Activated CD4-positive, alpha-beta T cell treated with anti-CD3 and anti-CD28 coated beads for 4 hours (primary cell): ENCODE results near the gene SLC35E1.

Experiments
- DNase-seq, 2 donors: peaks; one replicate each; pipeline ENCODE4 v3.0.0-alpha.2; 2020

Gene SLC35E1

DNA sequence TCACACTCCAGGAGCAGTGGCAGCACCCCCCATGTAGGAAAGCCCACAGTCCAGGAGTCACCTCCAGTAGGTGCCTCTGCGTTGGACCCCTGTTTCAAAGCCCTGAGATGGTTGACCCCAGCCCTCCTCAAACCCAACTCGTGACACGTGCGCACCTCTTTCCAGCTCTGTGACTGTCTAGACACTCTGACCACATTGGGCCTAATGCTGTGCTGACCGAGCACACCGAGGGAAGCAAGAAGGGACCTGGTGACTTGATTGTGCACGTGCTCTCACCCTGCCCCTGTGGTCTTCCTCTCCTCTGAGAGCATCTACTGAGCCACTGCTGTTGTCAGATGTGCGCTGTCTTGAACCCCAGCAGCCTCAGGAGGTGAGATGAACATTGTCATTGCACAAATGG is 22.9 kb upstream of the SLC35E1 start:
- no peak for DNase-seq

DNA sequence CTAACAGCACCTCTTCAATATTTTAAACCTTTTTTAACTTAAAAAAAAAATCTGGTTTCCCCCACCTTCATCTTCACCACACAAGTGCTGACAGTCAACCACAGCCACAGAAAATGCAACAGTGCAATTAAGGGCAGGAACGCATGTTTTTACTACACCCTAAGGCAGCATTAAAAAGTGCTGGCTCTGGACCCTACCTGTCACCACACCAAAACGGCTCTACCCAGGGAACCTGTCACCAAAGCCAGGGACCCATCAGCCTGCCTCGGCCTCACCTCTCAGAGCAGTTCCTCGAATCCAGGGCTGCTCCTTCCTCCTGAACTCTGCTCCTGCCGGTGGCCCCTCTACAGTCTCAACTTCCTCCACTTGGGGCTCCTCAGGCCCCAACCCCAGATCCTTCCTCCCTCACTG is 22.5 kb upstream of the SLC35E1 start:
- DNase-seq: no peak

DNA sequence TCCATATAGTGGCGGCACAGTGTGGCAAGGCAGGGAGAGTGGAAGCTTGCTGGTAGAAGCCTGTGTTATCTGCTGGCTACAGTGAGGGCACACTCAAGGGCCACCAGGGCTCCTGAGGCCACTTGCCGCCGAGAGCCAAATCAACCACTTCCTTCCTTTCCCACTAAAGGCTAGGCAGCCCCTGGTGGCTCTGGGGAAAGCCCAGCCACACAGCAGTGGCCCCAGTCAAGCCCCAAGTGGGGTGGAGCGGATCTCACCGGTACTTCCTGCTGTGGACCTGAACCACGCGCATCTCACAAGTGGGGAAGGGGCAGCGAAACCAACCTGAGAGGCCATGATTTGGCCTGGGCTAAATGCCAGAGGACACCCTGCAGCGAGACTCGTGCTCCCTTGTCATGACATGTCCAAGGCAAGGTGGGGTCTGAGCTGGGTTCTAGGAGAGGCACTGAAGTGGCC is 21.9 kb upstream of the SLC35E1 start:
- DNase-seq: peak in 1 of 2 donors; percentile 20

DNA sequence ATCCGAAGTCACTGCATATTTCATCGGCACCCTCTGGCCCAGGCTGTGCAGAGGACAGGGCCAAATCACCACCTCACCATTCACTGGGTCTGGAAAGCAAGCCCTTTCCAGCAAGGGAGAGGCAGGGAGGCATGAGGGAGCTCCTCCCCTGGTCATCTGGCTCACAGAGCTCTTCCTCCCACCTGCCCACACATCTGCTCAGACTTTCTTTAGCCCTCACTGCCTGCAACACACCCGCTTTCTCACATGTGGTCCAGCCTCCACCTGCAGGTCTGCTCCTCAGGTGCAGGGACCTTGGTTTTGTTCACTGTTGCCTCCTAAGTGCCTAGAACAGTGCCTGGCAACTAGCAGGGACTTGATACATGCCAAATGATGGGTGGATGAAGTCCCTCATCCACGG is 21.0 kb upstream of the SLC35E1 start:
- DNase-seq: no peak

DNA sequence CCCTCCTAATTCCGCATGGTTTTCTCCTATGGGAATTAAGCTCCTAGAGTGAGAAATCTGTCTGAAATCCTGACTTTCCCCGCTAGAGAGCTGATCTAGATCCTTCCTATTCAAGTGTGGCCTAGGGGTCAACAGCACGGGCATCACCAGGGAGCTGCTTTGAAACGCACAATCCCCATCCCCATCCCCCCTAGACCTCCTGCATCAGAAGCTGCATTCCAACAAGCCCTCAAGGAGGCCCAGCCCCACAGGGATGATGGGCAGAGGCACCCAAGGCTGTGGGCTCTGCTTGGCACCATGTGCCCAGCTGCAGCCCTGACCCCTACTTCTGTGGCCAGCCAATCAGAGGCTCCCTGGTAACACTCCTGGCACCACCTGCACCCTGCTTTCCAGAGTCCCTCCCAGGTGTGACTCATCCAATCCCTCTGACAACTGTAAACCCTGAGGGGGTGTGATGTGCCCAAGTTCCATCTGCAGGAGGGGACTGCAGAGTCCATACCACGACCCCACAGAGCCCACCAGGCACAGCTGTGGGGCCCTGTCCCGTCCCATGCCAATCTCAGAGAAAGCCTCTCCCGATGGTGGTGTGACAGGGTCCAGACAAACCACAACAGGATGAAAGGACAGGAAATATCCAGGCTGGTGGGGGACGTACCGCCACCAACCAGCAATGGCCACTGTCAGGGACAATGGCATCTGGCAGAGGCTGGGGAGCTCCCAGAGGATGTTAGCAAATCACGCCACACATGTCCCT is 19.8 kb upstream of the SLC35E1 start:
- no peak for DNase-seq

DNA sequence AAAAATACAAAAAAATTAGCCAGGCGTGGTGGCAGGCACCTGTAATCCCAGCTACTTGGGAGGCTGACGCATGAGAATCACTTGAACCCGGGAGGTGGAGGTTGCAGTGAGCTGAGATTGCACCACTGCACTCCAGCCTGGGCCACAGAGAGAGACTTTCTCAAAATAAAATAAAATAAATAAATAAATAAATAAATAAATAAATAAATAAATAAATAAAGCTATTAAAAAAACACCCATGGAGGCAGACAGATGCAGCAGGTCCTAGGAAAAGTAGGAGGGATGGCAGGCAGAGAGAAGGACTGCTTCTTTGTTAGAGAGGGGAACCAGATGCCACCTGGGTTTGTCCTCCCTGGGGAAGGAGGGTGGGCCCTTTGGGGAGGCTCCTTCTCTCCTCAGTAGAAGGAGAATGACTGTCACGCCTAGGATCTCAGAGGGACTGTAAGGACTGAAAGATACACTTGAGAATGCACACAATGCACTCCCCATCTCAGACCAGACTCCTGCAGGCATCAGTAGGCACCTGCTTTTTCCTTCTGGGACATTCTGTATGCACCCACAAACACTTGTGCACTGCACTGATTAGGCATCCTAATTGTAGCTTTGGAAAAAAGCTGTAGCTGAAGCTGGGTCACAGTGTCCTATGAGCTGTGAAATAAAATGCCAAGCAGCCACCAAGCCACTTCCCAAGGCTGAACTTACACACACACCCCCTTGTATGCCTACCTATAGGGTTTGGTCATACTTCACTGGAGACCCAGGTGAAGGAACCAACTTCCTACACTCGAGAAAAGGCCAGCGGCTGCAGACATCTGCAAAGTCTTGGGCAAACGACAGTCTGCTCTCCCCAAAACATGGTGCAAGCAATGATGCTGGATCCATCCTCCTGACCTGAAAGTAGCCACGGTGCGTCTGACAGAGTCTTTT is 18.9 kb upstream of the SLC35E1 start:
- DNase-seq: no peak

DNA sequence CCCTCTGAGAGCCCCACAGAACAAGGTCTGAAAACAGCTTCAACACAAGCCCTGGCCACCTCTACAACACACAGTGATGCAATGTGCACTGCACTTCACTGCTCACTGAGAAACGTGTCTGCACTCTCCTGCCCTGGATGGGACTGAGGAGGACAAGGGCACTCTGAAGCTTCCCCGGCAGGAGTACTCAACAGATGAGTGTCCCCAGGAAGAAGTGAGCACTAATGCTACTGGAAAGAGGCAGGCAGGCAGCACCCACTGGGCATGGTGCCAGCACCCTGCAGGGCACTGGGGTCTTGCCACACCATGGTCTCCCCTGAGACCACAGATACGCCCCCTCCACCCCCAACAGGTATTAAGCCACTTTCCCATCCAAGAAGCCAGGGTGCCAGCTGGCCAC is 17.7 kb upstream of the SLC35E1 start:
- DNase-seq: no peak

DNA sequence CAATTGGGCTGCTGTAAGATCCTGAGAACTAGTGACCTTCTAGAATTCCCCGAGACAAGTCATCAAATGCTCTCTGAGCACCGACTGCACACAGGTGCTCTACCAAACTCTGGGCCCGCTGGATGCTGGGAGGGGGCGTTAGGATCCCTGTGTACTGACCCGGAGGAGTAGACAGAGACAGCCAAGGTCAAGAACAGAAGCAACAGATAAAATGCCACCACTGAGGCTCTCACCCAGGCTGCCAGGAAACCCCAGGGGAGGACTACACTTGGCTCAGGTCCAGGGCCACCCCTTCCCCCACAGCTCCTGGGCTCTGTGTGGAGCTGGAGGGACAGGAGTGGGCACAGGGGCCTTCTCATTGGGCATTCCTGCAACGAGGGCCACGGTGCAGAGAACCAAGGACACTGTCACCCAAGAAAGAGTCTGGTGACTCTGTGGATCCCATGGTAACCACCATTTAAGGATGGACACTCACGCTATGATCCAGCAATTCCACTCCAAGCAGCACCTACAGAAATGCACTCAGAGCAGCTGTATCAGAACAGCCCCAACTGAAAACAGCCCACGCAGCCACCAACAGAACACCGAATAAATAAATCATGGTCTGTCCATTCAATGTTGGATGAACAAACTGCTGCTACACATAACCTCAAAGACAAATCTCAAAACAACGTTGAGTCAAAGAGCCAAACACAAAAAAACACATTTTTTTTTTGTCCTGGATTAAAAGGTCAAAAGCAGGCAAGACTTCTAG is 16.8 kb upstream of the SLC35E1 start:
- no peak for DNase-seq

DNA sequence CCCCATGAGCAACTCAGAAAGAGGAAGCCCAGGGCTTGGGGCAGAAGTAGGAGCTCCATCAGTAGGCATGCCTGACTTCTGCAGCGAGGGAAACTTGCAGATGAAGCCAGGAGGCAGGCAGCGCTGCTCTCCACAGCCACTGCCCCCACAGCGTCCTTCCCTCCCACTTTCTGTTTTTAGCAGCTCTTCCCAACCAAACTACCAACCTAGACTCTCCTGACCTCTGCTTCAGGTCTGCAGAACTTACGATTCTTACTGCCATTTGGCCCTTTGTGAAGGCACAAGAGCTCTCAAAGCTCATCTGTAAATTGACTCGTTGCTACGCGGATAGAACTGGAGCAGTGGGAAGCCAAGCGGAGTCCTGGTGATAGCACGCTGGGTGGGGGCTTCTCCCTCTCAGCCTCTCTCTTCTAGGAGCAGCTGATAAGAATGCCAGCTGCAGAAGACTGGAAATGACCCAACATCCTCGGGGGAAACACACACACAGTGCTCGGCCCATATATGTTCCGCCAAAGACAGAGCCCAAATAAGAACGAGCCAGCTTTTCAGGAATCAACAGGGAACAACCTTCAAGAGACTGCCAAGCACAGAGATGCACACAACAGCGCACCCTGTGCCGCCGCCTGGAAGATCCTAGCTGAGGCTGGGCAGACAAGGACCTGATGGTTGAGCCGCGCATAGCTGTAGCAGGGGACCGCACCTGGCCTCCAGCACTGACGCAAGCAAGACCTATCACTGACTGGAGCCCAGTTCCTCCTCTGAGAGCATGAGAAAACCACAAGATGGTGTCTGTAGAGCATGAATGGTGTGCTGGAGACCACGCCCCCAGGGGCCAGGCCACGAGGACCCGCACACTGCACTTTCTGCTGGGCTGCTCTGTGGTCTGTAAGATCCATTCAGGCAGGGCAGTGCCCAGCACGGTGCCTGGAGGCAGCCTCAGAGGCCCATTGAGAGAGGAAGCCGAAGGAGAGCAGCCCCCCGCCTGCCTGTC is 15.9 kb upstream of the SLC35E1 start:
- peak; percentile 38 to 47 for DNase-seq

DNA sequence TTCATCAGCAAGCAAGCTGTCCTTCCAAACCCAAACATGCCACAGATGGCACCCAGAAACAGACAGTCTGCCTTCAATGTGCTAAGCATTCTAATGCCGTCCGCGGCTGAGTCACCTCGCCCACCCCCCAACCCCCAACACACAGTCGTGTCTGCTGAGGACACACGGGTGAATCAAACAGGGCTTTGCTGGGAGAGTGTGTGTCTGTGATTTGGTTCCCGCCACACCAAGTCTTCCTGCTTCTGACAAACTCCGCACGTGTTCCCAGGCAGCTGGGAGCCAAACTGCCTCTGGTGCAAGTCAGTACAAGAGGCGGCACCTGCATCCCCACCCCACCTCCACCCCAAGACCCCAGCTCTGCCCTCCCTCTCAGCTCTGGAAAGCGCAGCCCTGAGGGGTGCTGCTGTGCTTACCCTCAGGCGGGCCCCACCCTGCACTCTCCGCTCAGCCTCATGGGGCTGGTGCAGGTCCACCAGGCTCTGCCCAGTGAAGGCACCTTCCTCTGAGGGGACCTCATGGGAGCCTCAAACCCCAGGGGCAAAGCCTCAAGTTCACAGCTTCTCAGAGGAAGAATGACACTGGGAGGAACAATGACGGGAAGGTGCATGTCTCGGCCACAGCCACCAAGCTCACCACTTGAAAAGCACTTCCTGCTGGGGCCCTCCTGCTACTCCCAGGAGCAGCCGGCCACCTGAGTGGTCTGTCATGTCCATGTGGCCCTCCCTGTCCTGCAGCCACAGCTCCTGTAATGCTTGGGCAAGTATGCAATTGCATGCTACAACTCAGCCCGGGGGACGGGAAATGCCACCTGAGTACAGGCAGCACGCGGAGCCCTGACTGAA is 15.0 kb upstream of the SLC35E1 start:
- peak; percentile 70 to 75 for DNase-seq

DNA sequence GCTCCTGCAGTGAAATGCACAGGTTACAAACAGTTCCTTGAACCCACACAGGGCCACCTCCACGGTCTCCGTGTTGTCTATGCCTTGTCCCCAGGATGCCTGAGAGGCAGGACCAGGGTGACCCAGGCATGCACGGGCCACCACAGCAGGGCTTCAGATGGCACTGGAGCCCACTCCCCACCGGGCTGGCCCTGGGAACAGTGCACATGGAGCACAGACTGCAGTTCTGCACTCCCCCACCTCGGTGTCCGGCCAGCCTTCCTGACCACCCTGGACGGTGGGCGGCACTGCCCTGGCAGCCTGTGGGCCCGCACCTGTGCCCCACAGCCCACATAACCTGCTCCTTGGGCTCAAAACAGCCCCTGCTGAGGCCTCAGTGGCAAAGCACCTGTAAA is 14.3 kb upstream of the SLC35E1 start:
- no peak for DNase-seq

DNA sequence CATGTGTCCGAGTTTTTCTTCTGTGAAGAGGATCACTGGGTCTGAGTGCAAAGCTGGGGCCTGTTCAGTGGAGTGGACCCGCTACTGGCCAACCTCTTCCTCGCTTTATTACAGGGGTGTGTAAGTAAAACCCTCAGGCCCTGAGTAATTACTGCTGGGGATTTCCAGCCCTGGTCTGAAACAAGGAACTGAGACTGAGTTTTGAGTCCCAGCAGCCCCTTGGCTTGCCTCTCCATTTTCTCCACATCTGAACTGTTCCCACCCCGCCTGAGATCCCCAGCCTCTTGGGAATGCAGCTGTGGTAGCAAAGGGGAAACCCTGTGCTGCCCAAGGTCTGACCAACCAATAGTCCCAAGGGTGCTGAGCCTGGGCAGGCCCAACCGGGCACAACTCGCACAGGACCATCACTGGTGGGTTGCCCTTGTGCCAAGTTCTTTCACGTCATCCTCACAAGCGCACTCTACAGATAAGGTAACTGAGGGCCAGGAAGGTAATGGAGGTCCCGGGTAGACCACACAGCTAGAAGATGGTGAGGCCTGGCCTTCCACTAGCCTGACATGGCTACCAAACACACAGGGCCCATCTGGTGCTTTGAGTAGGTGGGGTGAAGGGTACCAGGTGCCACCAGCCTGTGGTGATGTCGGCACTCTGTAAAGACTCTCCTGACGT is 13.7 kb upstream of the SLC35E1 start:
- peak in 1 of 2 donors; percentile 16 for DNase-seq

DNA sequence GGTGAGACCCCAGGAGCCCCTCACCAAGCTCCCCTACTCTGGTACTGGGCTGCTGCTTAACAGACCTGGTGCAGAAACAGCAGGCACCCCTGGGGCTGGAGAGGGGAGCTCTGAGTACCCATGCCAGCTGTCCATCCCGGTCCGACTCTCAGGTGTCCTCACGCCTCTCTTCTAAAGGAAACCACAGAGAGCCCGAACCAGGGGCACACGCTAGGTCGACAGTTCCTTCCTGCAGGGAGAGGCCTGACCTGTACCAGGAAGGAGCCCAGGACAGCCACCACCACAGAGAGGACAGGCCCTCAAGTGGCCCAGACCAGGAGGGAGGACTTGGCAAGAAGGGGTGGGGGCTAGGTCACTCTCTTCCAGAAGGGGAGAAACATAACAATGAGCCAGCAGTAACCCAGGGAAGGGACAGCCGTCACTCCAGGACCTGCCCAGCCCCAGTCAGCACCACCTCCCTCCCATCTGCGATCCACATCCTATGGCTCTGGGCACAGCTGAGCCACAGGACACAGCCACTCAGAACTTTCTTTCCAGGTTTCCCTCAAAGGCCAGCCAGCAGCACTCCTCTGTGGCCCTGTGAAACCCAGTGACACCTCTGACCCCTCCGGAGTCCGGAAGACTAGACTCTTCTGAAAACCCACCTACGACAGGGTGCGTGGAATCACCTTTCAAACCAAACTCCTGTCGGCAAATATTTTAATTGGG is 13.0 kb upstream of the SLC35E1 start:
- DNase-seq: no peak

DNA sequence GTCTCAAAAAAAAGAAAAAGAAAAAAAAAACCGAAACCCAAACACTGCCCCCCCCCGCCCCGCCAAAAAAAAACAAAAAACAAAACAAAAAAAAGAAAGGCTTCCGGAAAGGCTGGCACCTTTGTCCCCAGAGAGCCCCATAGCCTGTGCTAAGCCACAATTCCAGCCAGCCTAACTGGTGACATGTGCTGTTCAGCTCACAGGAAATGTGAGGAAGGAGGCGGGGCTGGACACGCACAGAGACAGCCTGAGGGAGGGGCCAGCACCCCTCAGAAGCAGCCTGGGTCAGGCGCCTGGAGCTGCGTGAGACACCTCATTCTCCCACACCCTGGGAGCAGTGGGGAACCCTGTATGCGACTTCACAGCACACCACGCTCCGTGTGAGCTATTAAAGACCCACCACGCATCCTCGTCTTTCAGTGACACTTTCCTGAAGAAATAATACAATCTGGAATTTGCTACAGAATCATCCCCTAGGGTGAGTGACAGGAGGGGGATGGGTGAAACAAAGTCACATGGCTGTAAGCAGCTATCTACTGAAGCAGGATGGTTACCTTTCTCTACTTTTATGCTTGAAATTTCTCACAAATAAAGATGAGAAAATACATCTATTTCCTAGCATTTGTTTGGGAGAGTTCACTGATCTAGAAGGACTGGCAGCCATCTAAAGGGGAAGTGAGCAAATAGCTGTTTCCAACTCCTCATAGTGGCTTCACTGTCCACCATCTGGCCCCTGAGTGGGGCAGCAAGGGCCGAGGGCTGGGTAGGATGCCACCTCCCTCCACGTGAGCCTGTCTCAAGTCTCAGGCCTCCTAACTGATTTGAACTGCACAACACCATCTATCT is 12.3 kb upstream of the SLC35E1 start:
- peak; percentile 86 to 88 for DNase-seq

DNA sequence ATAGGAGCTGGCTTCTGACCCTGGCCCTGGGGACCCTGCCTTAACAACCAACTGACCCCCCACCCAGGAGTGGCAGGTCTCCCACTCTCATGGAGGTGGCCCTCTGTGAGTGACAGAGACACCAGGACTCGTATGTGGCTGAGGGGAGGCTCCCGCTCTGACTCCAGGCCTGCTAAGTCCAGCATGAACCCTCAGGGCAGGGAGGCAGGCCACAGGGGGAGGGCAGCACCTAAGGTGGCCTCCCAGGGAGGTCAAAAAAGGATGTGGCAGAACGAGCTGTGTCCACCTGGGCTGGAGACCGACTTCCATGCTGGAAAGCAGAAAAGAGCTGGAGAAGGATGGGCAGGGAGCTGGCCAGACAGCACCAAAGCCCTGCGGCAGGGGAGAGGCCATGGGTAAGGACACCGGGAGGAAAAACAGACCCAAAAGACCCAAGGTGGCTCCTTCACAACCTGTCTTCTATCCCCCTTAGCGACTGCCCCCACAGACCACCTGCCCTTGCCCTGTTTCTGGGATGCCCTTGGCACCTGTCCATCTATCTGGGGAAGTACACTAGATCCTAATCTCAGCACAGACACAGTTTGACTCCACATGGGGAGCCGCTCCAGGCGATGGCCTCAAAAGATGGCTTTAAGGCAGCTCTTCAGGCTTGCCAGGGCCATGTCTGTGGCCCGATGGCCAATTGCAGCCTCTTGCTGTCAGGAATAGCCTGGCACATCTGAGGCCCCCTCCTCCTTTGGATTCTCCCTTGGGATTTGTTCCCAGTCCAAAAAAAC is 10.5 kb upstream of the SLC35E1 start:
- DNase-seq: no peak

DNA sequence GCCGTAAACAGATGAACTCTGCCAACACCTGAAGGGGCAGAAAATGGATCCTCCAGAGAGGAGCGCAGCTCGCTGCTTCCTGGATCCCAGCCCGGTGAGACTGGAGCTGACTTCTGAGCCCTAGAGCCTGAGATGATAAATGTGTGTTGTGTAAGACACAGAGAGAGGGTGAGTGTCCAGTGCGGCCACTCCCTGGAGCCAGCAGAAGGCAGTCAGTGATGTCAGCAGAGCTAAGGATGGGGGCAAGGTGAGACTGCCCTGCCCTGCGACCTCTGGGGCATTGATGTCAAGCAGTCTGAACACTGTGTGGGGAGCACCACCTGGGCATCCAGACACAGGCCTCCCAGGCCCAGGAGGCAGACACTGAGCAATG is 9.7 kb upstream of the SLC35E1 start:
- no peak for DNase-seq

DNA sequence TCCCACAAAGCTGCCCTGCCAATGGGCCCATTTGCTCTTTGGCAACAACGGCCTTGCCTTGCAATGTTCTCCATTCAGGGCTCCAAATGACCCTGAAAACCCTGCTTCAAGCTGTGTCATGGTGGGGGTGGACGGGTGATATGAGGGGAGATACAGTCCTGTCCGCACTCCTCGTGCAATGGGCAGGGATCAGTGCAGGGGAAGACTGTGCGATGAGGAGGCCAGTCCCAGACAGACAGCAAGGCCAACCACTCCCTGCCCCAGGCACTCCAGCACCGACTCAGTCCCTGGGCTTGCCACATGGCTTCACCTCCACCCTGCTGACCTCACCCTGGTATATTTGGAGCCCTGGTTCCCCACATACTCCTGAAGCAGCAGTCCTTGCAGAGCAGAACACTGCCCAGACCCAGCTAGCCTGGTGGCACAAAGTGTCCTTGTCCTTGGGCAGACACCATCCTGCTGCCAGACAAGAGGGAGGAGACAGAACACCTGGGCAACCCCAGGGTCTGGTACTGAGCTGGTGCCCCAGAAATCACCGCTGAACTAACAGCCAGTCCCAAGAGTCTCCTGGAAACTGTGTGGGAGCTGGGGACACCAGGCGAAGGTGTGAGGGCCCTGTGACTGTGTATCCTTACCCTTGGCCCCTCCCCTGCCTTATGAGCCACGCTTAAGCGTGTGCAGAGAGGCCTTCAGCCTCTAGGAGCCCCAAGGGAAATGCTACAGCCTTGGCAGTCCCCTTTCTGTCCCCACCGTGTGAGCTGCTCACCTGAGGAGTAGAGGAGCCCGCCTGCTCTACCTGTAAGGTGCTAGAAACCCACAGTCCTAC is 9.1 kb upstream of the SLC35E1 start:
- DNase-seq: no peak
